Common myeloid progenitor, CD34-positive (primary cell): ENCODE data around the gene USP36.

Source experiments
- CTCF ChIA-PET: fragments of 350-600 bp; sonication (Branson Sonifier 250); formaldehyde crosslinking; loops from one replicate; lab custom pipeline; 2021; ENCODE audit warnings: antibody characterized with exemption; lab: Charles Lee
- POLR2A ChIA-PET: fragments of 350-600 bp; sonication (Branson Sonifier 250); formaldehyde crosslinking; loops from one replicate; lab custom pipeline; 2021; ENCODE audit warnings: antibody characterized with exemption; lab: Charles Lee
- DNase-seq, 3 donors: peaks; one replicate each; pipeline versions ENCODE4 v3.0.0 to v3.0.0-alpha.2; 2013
- H3K27ac ChIP-seq, 2 experiments: 1 replicate in 1 of 2; 2 replicates in 1 of 2; pipeline ENCODE4 v1.7.0; 2013; ENCODE audit warnings: inconsistent platforms in 2 of 2, low read length in 2 of 2, mild to moderate bottlenecking in 2 of 2, low read depth in 1 of 2, moderate library complexity in 1 of 2; ENCODE audit not compliant: severe bottlenecking in 2 of 2, insufficient read depth in 1 of 2, poor library complexity in 1 of 2
- H3K27me3 ChIP-seq, 5 experiments: replicated peaks in 2 of 5; 1 replicate in 3 of 5; 2 replicates in 2 of 5; pipeline versions ENCODE4 v1.6.1 to v1.7.0; 2013; ENCODE audit warnings: low read length in 4 of 5, mild to moderate bottlenecking in 2 of 5, moderate library complexity in 2 of 5, inconsistent platforms in 1 of 5; ENCODE audit not compliant: insufficient read depth in 5 of 5, control insufficient read depth in 4 of 5
- H3K36me3 ChIP-seq, 4 experiments: 1 replicate in 2 of 4; 2 replicates in 2 of 4; pipeline versions ENCODE4 v1.6.1 to v1.7.0; 2013; ENCODE audit warnings: low read length in 3 of 4, control low read depth in 1 of 4, mild to moderate bottlenecking in 1 of 4; ENCODE audit not compliant: control insufficient read depth in 4 of 4, insufficient read depth in 4 of 4
- H3K4me1 ChIP-seq, 4 experiments: 1 replicate in 3 of 4; 2 replicates in 1 of 4; pipeline versions ENCODE4 v1.6.1 to v1.7.1; 2013; ENCODE audit warnings: low read length in 3 of 4, mild to moderate bottlenecking in 3 of 4, control low read depth in 1 of 4, inconsistent platforms in 1 of 4, moderate library complexity in 1 of 4; ENCODE audit not compliant: control insufficient read depth in 4 of 4, insufficient read depth in 4 of 4; ENCODE audit errors: control extremely low read depth in 1 of 4
- H3K4me3 ChIP-seq, 7 experiments: 1 replicate in 4 of 7; 2 replicates in 3 of 7; pipeline versions ENCODE4 v1.5.1 to v1.7.0; 2013; ENCODE audit warnings: mild to moderate bottlenecking in 7 of 7, low read length in 6 of 7, moderate library complexity in 6 of 7, inconsistent platforms in 2 of 7, low read depth in 2 of 7, control low read depth in 1 of 7; ENCODE audit not compliant: insufficient read depth in 4 of 7, control insufficient read depth in 1 of 7; ENCODE audit errors: extremely low read depth in 1 of 7
- H3K9me3 ChIP-seq, 5 experiments: 1 replicate in 4 of 5; 2 replicates in 1 of 5; pipeline versions ENCODE4 v1.6.1 to v1.7.1; 2013; ENCODE audit warnings: low read length in 4 of 5, mild to moderate bottlenecking in 2 of 5, inconsistent platforms in 1 of 5, low read depth in 1 of 5, moderate library complexity in 1 of 5; ENCODE audit not compliant: control insufficient read depth in 4 of 5, insufficient read depth in 2 of 5; ENCODE audit errors: control extremely low read depth in 1 of 5
- WGBS: methylation state at CpG from one replicate; pipeline ENCODE4 v1.1.5; 2013; ENCODE audit not compliant: insufficient coverage; 5-methylcytosine and 5-hydroxymethylcytosine counted together

USP36 gene

DNA sequence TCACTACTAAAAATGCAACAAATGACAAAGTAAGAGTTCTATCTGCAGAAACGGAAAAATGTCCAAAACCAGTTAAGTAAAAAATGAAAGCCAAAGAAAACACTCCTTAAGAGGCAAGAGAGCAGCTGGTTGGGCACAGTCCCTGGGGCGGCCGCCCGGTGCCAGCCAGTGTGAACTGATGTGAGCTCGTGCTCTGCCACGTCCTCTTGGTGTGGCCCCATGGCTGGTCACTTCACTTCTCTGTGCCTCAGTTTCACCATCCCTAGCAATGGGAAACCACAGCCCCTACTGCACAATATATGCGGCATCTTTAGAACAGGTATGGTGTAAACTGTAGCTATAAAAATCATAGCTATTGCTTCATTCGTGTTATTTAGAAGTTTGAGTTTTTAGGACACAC lies 21.2 kb downstream of the USP36 start:
- WGBS, result 76% methylated on average over 7 of the region's 8 CpGs
- peak overlapping the region; percentile 55 to 79 for H3K27ac ChIP-seq
- peaks cover 9 to 82% (median 58%) of the 10 kb centered on the region in 4 experiments for H3K36me3 ChIP-seq
- ChIA-PET CTCF (interaction anchor here (1.2 to 2.5 kb wide), 8 partner anchors 11 to 322 kb away, joined by 3 to 14 read pairs (median 4); partner anchors contain the start of gene USP36), POLR2A (interaction anchor here (0.9 to 1.4 kb wide), 2 partner anchors 11 to 45 kb away, joined by 5 to 6 read pairs; no protein-coding TSS in a partner anchor)
- H3K4me1 ChIP-seq, result peaks cover 19 to 41% (median 33%) of the 10 kb centered on the region in 4 experiments
- peak overlapping the region in 1 of 7 experiments; percentile 55 for H3K4me3 ChIP-seq
- H3K9me3 ChIP-seq, result no peaks in the 10 kb centered on the region
- no peaks in the 10 kb centered on the region for H3K27me3 ChIP-seq
- DNase-seq, result no peak

DNA sequence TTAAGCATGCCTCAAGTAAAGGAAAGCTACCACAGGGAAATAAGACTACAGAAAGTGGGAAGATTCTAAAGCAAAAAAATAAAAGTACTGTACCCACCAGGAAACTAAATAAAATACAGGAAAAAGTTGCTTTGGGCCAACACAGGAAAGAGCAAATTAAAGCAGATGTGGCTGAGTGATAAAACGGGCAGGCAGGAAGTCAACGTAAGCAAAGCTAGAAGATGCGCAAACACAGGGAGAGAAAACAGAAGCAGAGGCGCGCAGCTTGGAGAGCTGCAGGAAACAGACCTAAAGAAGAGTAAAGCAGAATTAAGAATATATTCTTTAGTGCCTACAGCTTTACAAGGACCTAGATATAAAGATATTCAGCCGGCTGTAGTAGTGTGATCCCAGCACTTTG lies 21.7 kb downstream of the USP36 start:
- Histone ChIP-seq H3K27me3 (no peaks in the 10 kb centered on the region), H3K36me3 (peaks cover 8 to 82% (median 59%) of the 10 kb centered on the region in 4 experiments), H3K27ac (peak overlapping the region; percentile 55 to 79), H3K4me1 (peaks cover 19 to 41% (median 33%) of the 10 kb centered on the region in 4 experiments), H3K4me3 (peak overlapping the region in 2 of 7 experiments; percentile 47 to 55), H3K9me3 (no peaks in the 10 kb centered on the region)
- ChIA-PET POLR2A (interaction anchor here (0.9 to 1.4 kb wide), 2 partner anchors 10 to 44 kb away, joined by 5 to 6 read pairs; no protein-coding TSS in a partner anchor), CTCF (interaction anchor here (1.2 to 2.5 kb wide), 8 partner anchors 11 to 322 kb away, joined by 3 to 14 read pairs (median 4); partner anchors contain the start of gene USP36)
- DNase-seq, result peak; percentile 92 to 96 (median 94)
- 5% methylated on average over 4 of the region's 6 CpGs for WGBS

DNA sequence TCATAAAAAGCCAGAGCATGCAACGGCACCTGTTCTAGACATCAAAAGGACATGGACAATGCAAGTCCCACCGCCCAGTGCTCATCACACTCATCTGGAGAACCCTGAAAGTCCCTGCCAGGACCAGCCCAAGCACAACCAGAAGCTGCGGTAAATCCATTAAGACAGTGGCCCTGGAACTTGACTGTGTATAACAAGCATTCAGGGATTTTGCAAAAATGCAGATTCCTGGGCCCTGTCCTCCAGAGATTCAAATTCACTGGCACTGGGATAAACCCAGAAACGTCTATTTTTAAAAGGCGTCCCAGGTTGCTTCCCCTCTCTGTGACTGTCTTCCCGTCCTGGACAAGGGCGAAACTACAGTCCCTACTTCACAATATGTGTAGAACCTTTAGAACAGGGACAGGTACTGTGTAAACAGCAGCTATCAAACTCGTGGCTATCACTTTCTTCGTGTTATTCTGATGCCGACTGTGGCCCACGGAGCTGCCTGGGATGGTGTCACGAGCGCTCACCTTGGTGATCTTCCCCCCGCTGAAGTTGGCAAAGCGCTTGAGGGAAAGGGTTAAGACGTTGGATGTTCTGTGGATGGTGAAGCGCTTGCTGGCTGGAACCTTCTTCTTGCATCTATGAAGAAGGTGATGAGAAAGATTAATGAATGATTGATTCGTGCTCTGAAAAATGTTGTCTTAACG lies 22.3 kb downstream of the USP36 start:
- H3K9me3 ChIP-seq, result no peaks in the 10 kb centered on the region
- CTCF ChIA-PET, result interaction anchor here (1.2 to 2.5 kb wide), 7 partner anchors 10 to 321 kb away, joined by 3 to 14 read pairs (median 4); partner anchors contain the start of gene USP36
- POLR2A ChIA-PET, result interaction anchor here (0.9 to 1.4 kb wide), 2 partner anchors 10 to 44 kb away, joined by 5 to 6 read pairs; no protein-coding TSS in a partner anchor
- peak overlapping the region in 2 of 7 experiments; percentile 47 to 55 for H3K4me3 ChIP-seq
- peaks cover 8 to 82% (median 60%) of the 10 kb centered on the region in 4 experiments for H3K36me3 ChIP-seq
- H3K27me3 ChIP-seq, result no peaks in the 10 kb centered on the region
- WGBS, result 82% methylated on average over 14 of the region's 19 CpGs
- peak overlapping the region; percentile 25 to 79 for H3K27ac ChIP-seq
- H3K4me1 ChIP-seq, result peaks cover 19 to 41% (median 33%) of the 10 kb centered on the region in 4 experiments
- DNase-seq, result no peak

DNA sequence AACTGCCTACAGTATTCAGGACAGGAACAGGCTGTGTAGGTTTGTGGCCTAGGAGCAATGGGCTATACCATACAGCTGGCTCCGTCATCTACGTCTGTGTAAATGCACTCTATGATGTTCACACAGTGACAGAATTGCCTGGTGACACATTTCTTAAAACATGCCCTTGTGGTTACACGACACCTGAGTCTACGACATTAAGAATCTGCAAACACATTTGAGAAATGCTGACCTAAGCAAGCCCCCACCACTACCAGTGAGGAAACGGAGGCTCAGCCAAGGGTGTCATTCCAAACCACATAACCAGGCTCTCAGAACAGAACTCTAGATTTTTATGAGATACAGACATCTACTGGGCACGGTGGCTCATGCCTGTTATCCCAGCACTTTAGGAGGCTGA lies 23.5 kb downstream of the USP36 start:
- CTCF ChIA-PET, result no interaction called here

DNA sequence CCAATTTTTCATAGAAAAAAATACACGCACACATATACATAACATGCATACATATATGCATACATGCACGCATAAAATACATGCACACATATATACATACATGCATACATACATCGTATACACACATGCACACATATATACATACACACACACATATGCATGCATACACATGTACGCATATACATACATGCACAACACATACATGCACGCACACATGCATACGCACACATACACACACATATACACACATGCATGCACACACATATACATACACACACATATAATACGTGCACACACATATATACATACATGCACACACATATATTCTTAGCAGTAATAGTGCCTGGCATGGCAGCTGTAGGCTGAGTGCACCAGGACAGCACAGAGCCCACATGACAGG lies 24.9 kb downstream of the USP36 start:
- ChIA-PET CTCF (no interaction called here), POLR2A (no interaction called here)
- no peak for DNase-seq
- Histone ChIP-seq H3K27ac (no peak overlapping the region), H3K4me1 (peaks cover 19 to 40% (median 33%) of the 10 kb centered on the region in 4 experiments), H3K9me3 (no peaks in the 10 kb centered on the region), H3K27me3 (no peaks in the 10 kb centered on the region), H3K4me3 (no peak overlapping the region), H3K36me3 (peaks cover 13 to 81% (median 61%) of the 10 kb centered on the region in 4 experiments)
- WGBS, result 83% methylated on average over 7 of the region's 7 CpGs

More for the DNA sequence above, 23.5 kb downstream of the USP36 start:
- WGBS, result 50% methylated on average over 3 of the region's 6 CpGs
- DNase-seq, result peak; percentile 54 to 85 (median 83)
- peaks cover 8 to 80% (median 63%) of the 10 kb centered on the region in 4 experiments for H3K36me3 ChIP-seq
- peak overlapping the region in 1 of 2 experiments; percentile 11 for H3K27ac ChIP-seq
- no peak overlapping the region for H3K4me3 ChIP-seq
- H3K27me3 ChIP-seq, result no peaks in the 10 kb centered on the region
- H3K4me1 ChIP-seq, result peaks cover 19 to 41% (median 33%) of the 10 kb centered on the region in 4 experiments
- POLR2A ChIA-PET, result interaction anchor here (1.0 kb wide), 1 partner anchor 31 kb away, joined by 5 read pairs; no protein-coding TSS in a partner anchor
- no peaks in the 10 kb centered on the region for H3K9me3 ChIP-seq

DNA sequence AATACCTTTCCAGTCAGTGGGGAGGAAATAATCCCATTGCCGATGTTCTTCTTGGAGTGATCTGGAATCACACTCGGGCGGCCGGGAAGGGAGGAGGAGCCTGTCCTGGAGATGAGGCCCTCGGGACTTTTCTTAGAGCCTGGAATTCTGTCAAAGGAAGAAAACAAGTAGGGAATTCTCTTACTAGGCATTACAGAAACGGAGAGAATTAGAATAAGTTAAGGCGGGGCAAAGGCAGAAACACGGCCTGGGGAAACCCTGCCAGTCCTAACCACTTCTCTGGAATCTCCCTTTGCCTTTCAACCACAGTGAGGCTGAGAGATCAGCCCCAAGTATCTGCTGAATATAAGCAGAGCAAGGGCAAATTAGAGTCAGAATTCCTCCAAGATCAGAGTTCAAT lies 27.8 kb downstream of the USP36 start:
- peaks cover 15 to 82% (median 68%) of the 10 kb centered on the region in 4 experiments for H3K36me3 ChIP-seq
- H3K27me3 ChIP-seq, result no peaks in the 10 kb centered on the region
- DNase-seq, result no peak
- 87% methylated on average over 3 of the region's 8 CpGs for WGBS
- no peaks in the 10 kb centered on the region for H3K9me3 ChIP-seq
- ChIA-PET CTCF (no interaction called here), POLR2A (no interaction called here)
- H3K27ac ChIP-seq, result no peak overlapping the region
- H3K4me1 ChIP-seq, result peaks cover under 1 to 14% (median 10%) of the 10 kb centered on the region in 4 experiments
- H3K4me3 ChIP-seq, result no peak overlapping the region
